GM12878 (cell line): ENCODE measurements around the gene STARD5. TPM values are rescaled to one million over a fixed set of nuclear protein-coding genes. Genes with fewer than 3 reads are reported as not detected.
A peak's percentile ranks its signal among the peaks of the same experiment; 100 is the strongest.

Experiments
- ATF7 ChIP-seq: fragments of 450-650 bp; IDR thresholded peaks from 2 replicates; pipeline ENCODE4 v1.6.1; 2016; ENCODE audit warnings: low read depth, mild to moderate bottlenecking
- BCL11A ChIP-seq: IDR thresholded peaks from 2 replicates; pipeline ENCODE4 v1.6.1; 2011; ENCODE audit warnings: low read depth, low read length
- CBX5 ChIP-seq: sonication (generic); IDR thresholded peaks from 2 replicates; pipeline ENCODE4 v1.6.1; 2016; ENCODE audit warnings: low read depth, moderate library complexity, mild to moderate bottlenecking, inconsistent platforms
- E2F8 ChIP-seq: fragments of 450-650 bp; IDR thresholded peaks from 2 replicates; pipeline ENCODE4 v1.6.1; 2018; ENCODE audit warnings: mild to moderate bottlenecking, low read depth, moderate library complexity; ENCODE audit not compliant: partially characterized antibody
- ELK1 ChIP-seq: IDR thresholded peaks from 2 replicates; pipeline ENCODE4 v1.6.1; 2012; ENCODE audit warnings: low read depth, low read length, improper control_type of control experiment
- EP300 ChIP-seq, 2 experiments: fragments of 150-350 bp in 1 of 2; IDR thresholded peaks; 2 replicates each; pipeline ENCODE4 v1.6.1; 2011 to 2012; ENCODE audit warnings: low read depth in 2 of 2, low read length in 2 of 2, borderline replicate concordance in 1 of 2, improper control_type of control experiment in 1 of 2, inconsistent platforms in 1 of 2; ENCODE audit not compliant: control insufficient read depth in 1 of 2
- EZH2 ChIP-seq: IDR thresholded peaks from 2 replicates; pipeline ENCODE4 v1.6.1; 2012; ENCODE audit warnings: low read depth, mild to moderate bottlenecking, control low read depth, inconsistent platforms, low read length, borderline replicate concordance; ENCODE audit not compliant: control insufficient read depth
- HSF1 ChIP-seq: fragments of 150-350 bp; IDR thresholded peaks from 2 replicates; pipeline ENCODE4 v1.6.1; 2014; ENCODE audit warnings: mild to moderate bottlenecking, low read depth, low read length
- MEF2B ChIP-seq: fragments of 450-650 bp; IDR thresholded peaks from 2 replicates; pipeline ENCODE4 v1.6.1; 2018; ENCODE audit warnings: mild to moderate bottlenecking, moderate library complexity; ENCODE audit not compliant: partially characterized antibody, poor library complexity, severe bottlenecking
- MTA2 ChIP-seq: fragments of 450-650 bp; IDR thresholded peaks from 2 replicates; pipeline ENCODE4 v1.6.1; 2016; ENCODE audit warnings: low read depth, mild to moderate bottlenecking, moderate library complexity
- MXI1 ChIP-seq: fragments of 150-350 bp; IDR thresholded peaks from 2 replicates; pipeline ENCODE4 v1.6.1; 2011; ENCODE audit warnings: low read depth, mild to moderate bottlenecking, inconsistent platforms, low read length, improper control_type of control experiment
- MYB ChIP-seq: fragments of 150-350 bp; IDR thresholded peaks from 2 replicates; pipeline ENCODE4 v1.6.1; 2014; ENCODE audit warnings: mild to moderate bottlenecking, low read depth, low read length, borderline replicate concordance
- PAX5 ChIP-seq: IDR thresholded peaks from 2 replicates; pipeline ENCODE4 v1.6.1; 2011; ENCODE audit warnings: low read depth, low read length, borderline replicate concordance
- POLR2AphosphoS2 ChIP-seq: IDR thresholded peaks from 2 replicates; pipeline ENCODE4 v1.6.1; 2011; ENCODE audit warnings: low read depth, mild to moderate bottlenecking, low read length, improper control_type of control experiment, moderate library complexity
- RAD21 ChIP-seq: IDR thresholded peaks from 2 replicates; pipeline ENCODE4 v1.6.1; 2011; ENCODE audit warnings: mild to moderate bottlenecking, low read depth, low read length, moderate library complexity; ENCODE audit not compliant: insufficient read depth
- SIN3A ChIP-seq: IDR thresholded peaks from 2 replicates; pipeline ENCODE4 v1.6.1; 2012; ENCODE audit warnings: low read depth, low read length, improper control_type of control experiment
- SMAD1 ChIP-seq: fragments of 450-650 bp; IDR thresholded peaks from 2 replicates; pipeline ENCODE4 v1.6.1; 2018; ENCODE audit warnings: mild to moderate bottlenecking, low read depth; ENCODE audit not compliant: partially characterized antibody
- SMARCA5 ChIP-seq: fragments of 450-650 bp; IDR thresholded peaks from 2 replicates; pipeline ENCODE4 v1.6.1; 2017; ENCODE audit warnings: mild to moderate bottlenecking
- TARDBP ChIP-seq: IDR thresholded peaks from 2 replicates; pipeline ENCODE4 v1.6.1; 2016; ENCODE audit warnings: borderline replicate concordance
- ZNF217 ChIP-seq: fragments of 450-650 bp; IDR thresholded peaks from 2 replicates; pipeline ENCODE4 v1.6.1; 2017; ENCODE audit warnings: antibody characterized with exemption, mild to moderate bottlenecking
- ZNF622 ChIP-seq: fragments of 450-650 bp; IDR thresholded peaks from 2 replicates; pipeline ENCODE4 v1.6.1; 2017; ENCODE audit warnings: mild to moderate bottlenecking, inconsistent platforms
- polyA plus RNA-seq, 11 experiments: library from polyadenylated mRNA; depleted of rRNA in 4 of 11; unstranded in 6 of 11; stranded (reverse) in 5 of 11; fragments of >200 nt; fragmentation: Nextera tagmentation in 4 of 11; fragmentation: Illumina TruSeq in 1 of 11; extraction: Ambion mirVana in 4 of 11; extraction: Trizol in 1 of 11; gene quantifications; 1 replicate in 1 of 11; 2 replicates in 10 of 11; pipeline versions ENCODE4 v1.2.1 to v1.2.3, GENCODE V29; 2011 to 2016; ENCODE audit warnings: inconsistent platforms in 2 of 11, missing spikeins in 2 of 11, low read depth in 1 of 11
- total RNA-seq, 4 experiments: library from RNA; depleted of rRNA in 3 of 4; stranded (reverse); fragments of >200 nt in 3 of 4; fragmentation: Illumina TruSeq in 1 of 4; extraction: Trizol in 1 of 4; gene quantifications; 2 replicates each; pipeline versions ENCODE4 v1.2.1 to v1.2.3, GENCODE V29; 2013 to 2021

STARD5 gene
- total and polyA plus RNA-seq, 10 of the 15 experiments (the other 5 are each of a cell fraction or from before 2014, with no cell fraction given), result 2.3 to 9.4 (median 4.7) TPM

DNA sequence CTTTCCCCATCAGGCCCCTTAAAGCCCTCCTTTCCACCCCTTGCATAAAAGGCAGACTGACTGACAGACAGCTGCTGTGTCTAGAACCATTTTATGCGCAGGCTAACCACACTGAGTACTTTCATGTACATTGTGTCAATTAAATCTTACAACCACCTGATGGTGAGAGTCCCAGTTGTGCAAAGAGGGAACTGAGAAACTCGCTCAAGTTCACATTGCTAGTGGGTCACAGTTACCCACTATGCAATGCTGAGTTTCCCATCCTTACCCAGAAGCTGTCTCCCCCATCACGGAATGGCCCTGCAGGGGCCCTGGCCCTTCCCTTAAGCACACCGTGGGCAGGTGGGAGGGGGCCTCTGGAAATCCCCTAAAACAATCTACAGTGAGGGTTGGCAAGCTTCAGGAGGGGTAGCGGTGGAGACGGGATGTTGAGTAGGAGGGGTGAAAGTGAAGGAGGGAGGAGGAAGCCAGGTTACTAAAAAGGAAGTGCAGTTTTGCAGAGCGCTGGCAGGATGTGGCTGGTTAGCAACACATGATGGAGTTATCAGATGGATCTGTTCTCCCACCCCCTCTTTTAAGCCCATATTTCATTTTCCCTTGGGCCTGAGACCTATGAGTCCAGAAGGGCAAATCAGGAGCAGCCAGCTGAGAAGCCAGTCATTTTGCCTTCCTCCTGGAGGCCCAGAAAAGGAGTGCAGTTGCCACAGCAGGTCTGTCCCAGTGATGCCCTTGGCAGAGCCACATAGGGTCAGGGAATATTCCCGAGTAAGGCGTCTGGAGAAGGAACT, 30.0 kb downstream of the STARD5 start (continued):
- TF ChIP-seq CBX5 (no peak), ATF7 (peak; percentile 88), HSF1 (no peak), SMARCA5 (peak; percentile 94), ZNF622 (no peak), PAX5 (peak; percentile 82), EP300 (IDR thresholded peaks at IDR 0.05; ENCODE audit: borderline replicate concordance in 1 of 2, control insufficient read depth in 1 of 2, low read depth in 2 of 2, low read length in 2 of 2) (peak; percentile 91), MYB (peak; percentile 69), TARDBP (peak; percentile 71), MEF2B (peak; percentile 97), SMAD1 (peak; percentile 92), MTA2 (peak; percentile 96), ZNF217 (no peak), BCL11A (peak; percentile 86), E2F8 (no peak), POLR2AphosphoS2 (no peak), EZH2 (no peak), ELK1 (peak; percentile 67; the same call in 1 of the 2 replicates), RAD21 (no peak), SIN3A (0 out of 2 replicates have a peak, but pooled peaks have one; percentile 27), MXI1 (peak; percentile 71)
